Lung microvascular endothelial cell (primary cell): ENCODE measurements around the gene CELF1. TPM values are rescaled to one million over a fixed set of nuclear protein-coding genes. Genes with fewer than 3 reads are reported as not detected.

ENCODE experiments used
- DNase-seq, 2 donors: peaks; one replicate each; pipeline versions ENCODE4 v3.0.0 to v3.0.0-alpha.2; 2010; ENCODE audit warnings: low read depth in 2 of 2
- total RNA-seq: library from RNA; depleted of rRNA; stranded (reverse); fragments of >200 nt; gene quantifications from 2 replicates; pipeline ENCODE4 v1.2.1, GENCODE V29; 2014

CELF1 gene
- total RNA-seq, 1 donor from 2014 or later = 75.0 TPM

- DNase-seq = no peak
Observed at GRCh38 chr11:47425611-47426010, 127.3 kb downstream of the CELF1 start.

GRCh38 chr11:47418454-47419259, 134.3 kb downstream of the CELF1 start:
- no peak for DNase-seq

DNA sequence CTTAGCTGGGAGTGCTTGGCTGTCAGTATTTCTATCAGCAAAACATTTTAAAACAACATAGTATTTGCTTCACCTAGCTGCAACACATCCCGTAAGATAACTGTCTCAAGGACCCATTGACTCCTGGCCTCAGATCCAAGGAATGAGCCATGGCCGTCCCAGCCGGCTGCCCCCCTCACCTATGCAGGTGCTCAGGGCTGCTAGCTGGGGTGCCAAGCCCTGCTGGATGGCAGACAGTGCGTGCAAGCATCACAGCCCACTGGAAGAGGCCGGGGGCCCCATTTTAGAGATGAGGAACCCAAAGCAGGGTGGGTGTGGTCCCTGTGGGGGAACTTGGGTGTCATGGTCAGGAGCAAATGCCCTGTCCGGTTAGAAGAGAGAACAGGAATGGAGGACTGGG, 135.2 kb downstream of the CELF1 start:
- no peak for DNase-seq

- peak; percentile 89 to 93 for DNase-seq
Observed at GRCh38 chr11:47415949-47416472, 136.9 kb downstream of the CELF1 start.

Other genes with a start within 250 kb of the CELF1 start
- gene MYBPC3, start 200.4 kb downstream of the CELF1 start, total RNA-seq = not detected in 2 replicates
- not detected in 2 replicates for gene SPI1, start 174.6 kb downstream of the CELF1 start, total RNA-seq
- 33.3 and 51.0 TPM in 2 replicates for gene SLC39A13, start 144.5 kb downstream of the CELF1 start, total RNA-seq
- 126 and 135 TPM in 2 replicates for gene PSMC3, start 126.7 kb downstream of the CELF1 start, total RNA-seq
- gene RAPSN, start 104.0 kb downstream of the CELF1 start, total RNA-seq = 0.20 TPM in 1 of 2 replicates, not detected in the other
- 57.1 and 75.2 TPM in 2 replicates for gene PTPMT1, start 12.5 kb upstream of the CELF1 start, total RNA-seq
- gene KBTBD4, start 25.8 kb upstream of the CELF1 start, total RNA-seq = 22.7 and 32.9 TPM in 2 replicates
- 63.2 and 69.4 TPM in 2 replicates for gene NDUFS3, start 25.9 kb upstream of the CELF1 start, total RNA-seq
- not detected in 2 replicates for gene FAM180B, start 33.5 kb upstream of the CELF1 start, total RNA-seq
- gene C1QTNF4, start 41.3 kb upstream of the CELF1 start, total RNA-seq = 0.22 and 0.40 TPM in 2 replicates
- 72.8 and 86.3 TPM in 2 replicates for gene MTCH2, start 89.4 kb upstream of the CELF1 start, total RNA-seq
- under 0.01 and 0.20 TPM in 2 replicates for gene AGBL2, start 162.2 kb upstream of the CELF1 start, total RNA-seq
- 21.8 and 45.8 TPM in 2 replicates for gene FNBP4, start 214.2 kb upstream of the CELF1 start, total RNA-seq